ENCODE data around the gene MACROD2. TPM values are rescaled to one million over a fixed set of nuclear protein-coding genes. Genes with fewer than 3 reads are reported as not detected.
A peak's percentile ranks its signal among the peaks of the same experiment; 100 is the strongest.

Gene MACROD2
- total RNA-seq, 1 donor from 2014 or later, result 1.6 TPM

DNA sequence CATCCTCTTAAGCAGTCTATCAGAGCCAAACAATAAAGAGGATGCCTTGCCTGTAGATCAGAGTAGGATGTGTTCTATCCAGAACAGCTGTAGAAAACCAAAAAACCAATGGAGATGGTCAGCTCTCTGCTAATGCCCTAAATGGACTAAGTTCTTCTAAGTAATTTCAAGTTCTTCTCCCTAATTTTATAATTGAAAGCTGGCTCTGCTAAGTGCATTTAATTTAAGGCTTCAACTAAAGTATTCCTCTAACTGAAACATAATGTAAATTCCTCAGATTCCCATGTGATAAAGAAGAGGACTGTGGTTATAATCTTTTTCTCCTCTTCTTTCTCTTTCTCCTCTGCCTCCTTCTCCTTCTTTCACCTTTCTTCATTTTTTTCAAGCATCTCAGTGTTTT lies 1868.4 kb downstream of the MACROD2 start:
- FAIRE-seq, result no peak
- Histone ChIP-seq H3K4me3 (ENCODE audit: low read depth, low read length) (no peak overlapping the region), H3K27me3 (ENCODE audit: control insufficient read depth, insufficient read depth, low read length) (no peaks in the 10 kb centered on the region), H3K36me3 (ENCODE audit: control insufficient read depth, insufficient read depth, low read length) (no peaks in the 10 kb centered on the region)
- DNase-seq (ENCODE audit: low read depth), result no peak
- TF ChIP-seq, protein P1, sequence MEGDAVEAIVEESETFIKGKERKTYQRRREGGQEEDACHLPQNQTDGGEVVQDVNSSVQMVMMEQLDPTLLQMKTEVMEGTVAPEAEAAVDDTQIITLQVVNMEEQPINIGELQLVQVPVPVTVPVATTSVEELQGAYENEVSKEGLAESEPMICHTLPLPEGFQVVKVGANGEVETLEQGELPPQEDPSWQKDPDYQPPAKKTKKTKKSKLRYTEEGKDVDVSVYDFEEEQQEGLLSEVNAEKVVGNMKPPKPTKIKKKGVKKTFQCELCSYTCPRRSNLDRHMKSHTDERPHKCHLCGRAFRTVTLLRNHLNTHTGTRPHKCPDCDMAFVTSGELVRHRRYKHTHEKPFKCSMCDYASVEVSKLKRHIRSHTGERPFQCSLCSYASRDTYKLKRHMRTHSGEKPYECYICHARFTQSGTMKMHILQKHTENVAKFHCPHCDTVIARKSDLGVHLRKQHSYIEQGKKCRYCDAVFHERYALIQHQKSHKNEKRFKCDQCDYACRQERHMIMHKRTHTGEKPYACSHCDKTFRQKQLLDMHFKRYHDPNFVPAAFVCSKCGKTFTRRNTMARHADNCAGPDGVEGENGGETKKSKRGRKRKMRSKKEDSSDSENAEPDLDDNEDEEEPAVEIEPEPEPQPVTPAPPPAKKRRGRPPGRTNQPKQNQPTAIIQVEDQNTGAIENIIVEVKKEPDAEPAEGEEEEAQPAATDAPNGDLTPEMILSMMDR (IDR thresholded peaks at IDR 0.05; ENCODE audit: insufficient read depth, low read length, severe bottlenecking), result no peak

- Histone ChIP-seq H3K4me3 (ENCODE audit: low read depth, low read length) (no peak overlapping the region), H3K27me3 (ENCODE audit: control insufficient read depth, insufficient read depth, low read length) (no peaks in the 10 kb centered on the region), H3K36me3 (ENCODE audit: control insufficient read depth, insufficient read depth, low read length) (no peaks in the 10 kb centered on the region)
- FAIRE-seq (no peak), DNase-seq (ENCODE audit: low read depth) (no peak)
- TF ChIP-seq, protein P1 (IDR thresholded peaks at IDR 0.05; ENCODE audit: insufficient read depth, low read length, severe bottlenecking), result no peak
Observed at GRCh38 chr20:15865553-15865952, 1870.2 kb downstream of the MACROD2 start.

- FAIRE-seq (no peak), DNase-seq (ENCODE audit: low read depth) (no peak)
- Histone ChIP-seq H3K27me3 (ENCODE audit: control insufficient read depth, insufficient read depth, low read length) (no peaks in the 10 kb centered on the region), H3K36me3 (ENCODE audit: control insufficient read depth, insufficient read depth, low read length) (no peaks in the 10 kb centered on the region), H3K4me3 (ENCODE audit: low read depth, low read length) (no peak overlapping the region)
- TF ChIP-seq, protein P1 (IDR thresholded peaks at IDR 0.05; ENCODE audit: insufficient read depth, low read length, severe bottlenecking), result no peak
Observed at GRCh38 chr20:15866916-15867730, 1871.8 kb downstream of the MACROD2 start.

DNA sequence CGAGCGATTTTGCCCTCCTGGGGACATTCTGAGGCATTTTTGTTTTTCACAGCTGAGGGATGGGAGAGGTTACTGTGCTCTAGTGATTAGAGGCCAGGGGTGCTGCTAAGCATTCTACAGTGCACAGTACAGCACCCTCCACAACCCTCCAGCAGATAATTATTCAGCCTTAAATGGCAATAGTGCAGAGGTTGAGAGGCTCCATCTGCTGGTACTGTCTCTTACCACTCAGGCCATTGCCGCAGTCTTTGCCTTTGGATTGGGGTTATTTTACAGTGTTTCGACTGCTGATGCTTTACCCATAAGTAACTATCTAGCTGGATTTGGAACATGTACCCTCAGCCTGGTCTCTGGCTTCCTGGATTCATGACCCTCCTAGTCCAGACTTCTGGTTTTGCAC lies 1872.6 kb downstream of the MACROD2 start:
- Histone ChIP-seq H3K36me3 (ENCODE audit: control insufficient read depth, insufficient read depth, low read length) (no peaks in the 10 kb centered on the region), H3K27me3 (ENCODE audit: control insufficient read depth, insufficient read depth, low read length) (no peaks in the 10 kb centered on the region), H3K4me3 (ENCODE audit: low read depth, low read length) (no peak overlapping the region)
- peak; percentile 27 for DNase-seq (ENCODE audit: low read depth)
- FAIRE-seq, result no peak
- TF ChIP-seq, protein P1 (IDR thresholded peaks at IDR 0.05; ENCODE audit: insufficient read depth, low read length, severe bottlenecking), result peak; percentile 66

DNA sequence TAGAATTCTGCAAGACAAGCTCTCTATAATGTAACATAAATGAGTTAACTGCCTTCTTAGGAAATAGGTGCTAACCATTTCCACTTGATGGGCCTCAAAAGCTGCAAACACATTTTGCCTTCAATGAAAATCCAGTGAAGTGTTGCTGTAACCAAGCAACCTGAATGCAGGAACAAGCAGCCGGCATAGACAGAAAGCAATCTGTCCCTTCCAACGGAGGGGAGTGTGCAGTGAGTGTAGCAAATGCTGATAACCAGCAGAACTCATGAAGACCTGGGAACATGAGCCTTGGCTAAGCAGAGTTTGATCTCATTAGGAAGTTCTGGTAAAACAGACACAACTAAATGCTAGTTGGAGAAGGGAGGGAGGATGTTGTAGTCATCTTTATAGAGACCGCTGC lies 1880.1 kb downstream of the MACROD2 start:
- Histone ChIP-seq H3K27me3 (ENCODE audit: control insufficient read depth, insufficient read depth, low read length) (no peaks in the 10 kb centered on the region), H3K36me3 (ENCODE audit: control insufficient read depth, insufficient read depth, low read length) (no peaks in the 10 kb centered on the region), H3K4me3 (ENCODE audit: low read depth, low read length) (no peak overlapping the region)
- TF ChIP-seq, protein P1 (IDR thresholded peaks at IDR 0.05; ENCODE audit: insufficient read depth, low read length, severe bottlenecking), result no peak
- no peak for FAIRE-seq
- DNase-seq (ENCODE audit: low read depth), result no peak

- Histone ChIP-seq H3K36me3 (ENCODE audit: control insufficient read depth, insufficient read depth, low read length) (no peaks in the 10 kb centered on the region), H3K4me3 (ENCODE audit: low read depth, low read length) (no peak overlapping the region), H3K27me3 (ENCODE audit: control insufficient read depth, insufficient read depth, low read length) (no peaks in the 10 kb centered on the region)
- TF ChIP-seq, protein P1 (IDR thresholded peaks at IDR 0.05; ENCODE audit: insufficient read depth, low read length, severe bottlenecking), result no peak
- DNase-seq (ENCODE audit: low read depth) (peak; percentile 7), FAIRE-seq (no peak)
Observed at GRCh38 chr20:15882553-15882952, 1887.2 kb downstream of the MACROD2 start.

Data from bronchial epithelial cell (primary cell).